Hippocampal formation (tissue), 2 donors: ENCODE results near the gene SALL1.

Experiments
- DNase-seq, 2 donors: peaks; one replicate each; lab custom pipeline; 2025; lab: John Stamatoyannopoulos, UW

Gene SALL1

GRCh38 chr16:51141106-51141505, 10.0 kb downstream of the SALL1 start:
- no peak for DNase-seq

GRCh38 chr16:51140112-51140511, 11.0 kb downstream of the SALL1 start:
- DNase-seq = no peak

GRCh38 chr16:51139568-51139967, 11.5 kb downstream of the SALL1 start:
- no peak for DNase-seq

- DNase-seq = no peak
Observed at GRCh38 chr16:51138178-51138577, 12.9 kb downstream of the SALL1 start.

- peak in 1 of 2 donors; percentile 37 for DNase-seq
Observed at GRCh38 chr16:51137097-51137496, 14.0 kb downstream of the SALL1 start.

GRCh38 chr16:51134876-51135275, 16.2 kb downstream of the SALL1 start:
- no peak for DNase-seq

GRCh38 chr16:51134269-51134812, 16.7 kb downstream of the SALL1 start:
- no peak for DNase-seq

- no peak for DNase-seq
Observed at GRCh38 chr16:51133688-51134087, 17.4 kb downstream of the SALL1 start.

GRCh38 chr16:51133183-51133582, 17.9 kb downstream of the SALL1 start:
- DNase-seq = no peak

- no peak for DNase-seq
Observed at GRCh38 chr16:51132490-51133115, 18.5 kb downstream of the SALL1 start.

GRCh38 chr16:51131619-51132018, 19.5 kb downstream of the SALL1 start:
- DNase-seq = no peak

- DNase-seq = no peak
Observed at GRCh38 chr16:51129105-51129504, 22.0 kb downstream of the SALL1 start.

GRCh38 chr16:51125992-51126391, 25.1 kb downstream of the SALL1 start:
- no peak for DNase-seq

- no peak for DNase-seq
Observed at GRCh38 chr16:51124896-51125295, 26.2 kb downstream of the SALL1 start.

- DNase-seq = no peak
Observed at GRCh38 chr16:51121850-51122249, 29.2 kb downstream of the SALL1 start.

- no peak for DNase-seq
Observed at GRCh38 chr16:51120730-51121347, 30.2 kb downstream of the SALL1 start.

- no peak for DNase-seq
Observed at GRCh38 chr16:51119973-51120729, 30.9 kb downstream of the SALL1 start.

GRCh38 chr16:51119556-51119955, 31.5 kb downstream of the SALL1 start:
- DNase-seq = peak; percentile 19 to 51

GRCh38 chr16:51116353-51116752, 34.7 kb downstream of the SALL1 start:
- DNase-seq = no peak

GRCh38 chr16:51114382-51114781, 36.7 kb downstream of the SALL1 start:
- no peak for DNase-seq

- no peak for DNase-seq
Observed at GRCh38 chr16:51113236-51114125, 37.6 kb downstream of the SALL1 start.

GRCh38 chr16:51112323-51112722, 38.7 kb downstream of the SALL1 start:
- DNase-seq = no peak
